Testis (tissue), 2 donors: ENCODE measurements around the gene PABPC3.

Source experiments
- POLR2A ChIP-seq: fragments of 450-650 bp; IDR thresholded peaks from one replicate; pipeline ENCODE4 v1.6.1; 2017; ENCODE audit warnings: antibody characterized with exemption, mild to moderate bottlenecking, moderate library complexity
- TF ChIP-seq, protein P1 (sequence below), 3 experiments: fragments of 450-650 bp in 2 of 3; fragments of 200-600 bp in 1 of 3; sonication (generic) in 1 of 3; IDR thresholded peaks; one replicate each; pipeline ENCODE4 v1.5.1; 2016 to 2019; ENCODE audit warnings: antibody characterized with exemption in 3 of 3, mild to moderate bottlenecking in 2 of 3, moderate library complexity in 1 of 3

- TF ChIP-seq, protein P1, sequence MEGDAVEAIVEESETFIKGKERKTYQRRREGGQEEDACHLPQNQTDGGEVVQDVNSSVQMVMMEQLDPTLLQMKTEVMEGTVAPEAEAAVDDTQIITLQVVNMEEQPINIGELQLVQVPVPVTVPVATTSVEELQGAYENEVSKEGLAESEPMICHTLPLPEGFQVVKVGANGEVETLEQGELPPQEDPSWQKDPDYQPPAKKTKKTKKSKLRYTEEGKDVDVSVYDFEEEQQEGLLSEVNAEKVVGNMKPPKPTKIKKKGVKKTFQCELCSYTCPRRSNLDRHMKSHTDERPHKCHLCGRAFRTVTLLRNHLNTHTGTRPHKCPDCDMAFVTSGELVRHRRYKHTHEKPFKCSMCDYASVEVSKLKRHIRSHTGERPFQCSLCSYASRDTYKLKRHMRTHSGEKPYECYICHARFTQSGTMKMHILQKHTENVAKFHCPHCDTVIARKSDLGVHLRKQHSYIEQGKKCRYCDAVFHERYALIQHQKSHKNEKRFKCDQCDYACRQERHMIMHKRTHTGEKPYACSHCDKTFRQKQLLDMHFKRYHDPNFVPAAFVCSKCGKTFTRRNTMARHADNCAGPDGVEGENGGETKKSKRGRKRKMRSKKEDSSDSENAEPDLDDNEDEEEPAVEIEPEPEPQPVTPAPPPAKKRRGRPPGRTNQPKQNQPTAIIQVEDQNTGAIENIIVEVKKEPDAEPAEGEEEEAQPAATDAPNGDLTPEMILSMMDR (IDR thresholded peaks at IDR 0.05) = no peak
- TF ChIP-seq POLR2A = no peak
Measured at GRCh38 chr13:25141042-25141441, 45.1 kb downstream of the PABPC3 start.
